Adipocyte (in vitro differentiated cells): ENCODE measurements around the gene RPS6KA1.
A peak's percentile ranks its signal among the peaks of the same experiment; 100 is the strongest.

Experiments
- DNase-seq: peaks from one replicate; pipeline ENCODE4 v3.0.0-alpha.2; 2015; ENCODE audit warnings: low read depth
- H3K27me3 ChIP-seq: replicated peaks from 2 replicates; pipeline ENCODE4 v1.7.0; 2013; ENCODE audit warnings: mild to moderate bottlenecking, low read length, moderate library complexity; ENCODE audit not compliant: control insufficient read depth, insufficient read depth
- H3K36me3 ChIP-seq: 2 replicates; pipeline ENCODE4 v1.7.0; 2013; ENCODE audit warnings: low read length, mild to moderate bottlenecking, moderate library complexity; ENCODE audit not compliant: control insufficient read depth, insufficient read depth, severe bottlenecking
- H3K4me1 ChIP-seq: 2 replicates; pipeline ENCODE4 v1.7.0; 2013; ENCODE audit warnings: mild to moderate bottlenecking, low read length, moderate library complexity; ENCODE audit not compliant: control insufficient read depth, insufficient read depth
- H3K4me3 ChIP-seq: 2 replicates; pipeline ENCODE4 v1.7.0; 2013; ENCODE audit warnings: mild to moderate bottlenecking, low read length, moderate library complexity
- H3K9ac ChIP-seq: 2 replicates; pipeline ENCODE4 v1.7.0; 2013; ENCODE audit warnings: mild to moderate bottlenecking, low read length, moderate library complexity
- H3K9me3 ChIP-seq: 2 replicates; pipeline ENCODE4 v1.7.0; 2013; ENCODE audit warnings: mild to moderate bottlenecking, low read length, moderate library complexity; ENCODE audit not compliant: control insufficient read depth

Gene RPS6KA1

GRCh38 chr1:26542771-26543451, 13.3 kb downstream of the RPS6KA1 start:
- Histone ChIP-seq H3K9ac (peak overlapping the region; percentile 62), H3K27me3 (no peaks in the 10 kb centered on the region), H3K4me1 (peaks cover 15% of the 10 kb centered on the region), H3K36me3 (no peaks in the 10 kb centered on the region), H3K4me3 (no peak overlapping the region), H3K9me3 (no peaks in the 10 kb centered on the region)
- DNase-seq, result no peak

DNA sequence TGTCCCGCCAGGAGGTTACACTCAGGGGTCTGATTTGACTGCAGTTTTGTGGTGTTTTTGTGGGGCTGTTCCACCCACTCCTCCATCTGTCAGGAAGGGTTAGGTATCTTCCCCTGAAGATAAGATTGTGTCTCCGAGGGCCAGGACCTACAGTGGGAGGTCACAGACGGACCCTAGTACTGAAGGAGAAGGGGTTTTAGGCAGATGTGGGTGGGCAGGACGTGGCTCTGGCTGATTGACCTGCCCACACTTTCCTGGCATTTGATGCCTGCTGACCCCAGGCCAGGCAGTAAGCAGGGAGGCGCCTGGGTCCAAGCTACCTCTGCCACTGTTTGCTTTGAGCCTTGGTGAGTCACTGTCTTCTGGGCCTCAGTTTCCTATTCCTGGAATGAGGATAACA, 13.9 kb downstream of the RPS6KA1 start:
- Histone ChIP-seq H3K4me1 (peaks cover 15% of the 10 kb centered on the region), H3K9me3 (no peaks in the 10 kb centered on the region), H3K9ac (no peak overlapping the region), H3K27me3 (no peaks in the 10 kb centered on the region), H3K4me3 (no peak overlapping the region), H3K36me3 (no peaks in the 10 kb centered on the region)
- no peak for DNase-seq

DNA sequence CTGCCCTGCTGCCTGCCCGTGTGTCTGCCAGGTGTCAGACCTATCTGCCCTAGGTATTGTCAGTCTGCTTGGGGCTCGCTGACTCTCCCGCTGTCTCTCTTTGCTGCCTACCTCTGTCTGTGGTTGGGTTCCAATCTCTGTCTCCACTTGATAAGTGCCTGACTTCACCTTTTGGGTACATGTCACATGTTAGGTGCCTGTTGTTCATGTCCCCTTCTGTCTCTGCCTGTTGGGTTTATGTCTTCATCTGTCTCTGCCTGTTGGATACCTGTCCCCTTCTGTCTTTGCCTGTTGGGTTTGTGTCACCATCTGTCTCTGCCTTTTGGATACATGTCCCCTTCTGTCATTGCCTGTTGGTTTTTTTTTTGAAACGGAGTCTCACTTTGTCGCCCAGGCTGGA, 14.6 kb downstream of the RPS6KA1 start:
- no peaks in the 10 kb centered on the region for H3K27me3 ChIP-seq
- no peak for DNase-seq
- H3K9ac ChIP-seq, result no peak overlapping the region
- H3K4me1 ChIP-seq, result peaks cover 15% of the 10 kb centered on the region
- H3K9me3 ChIP-seq, result no peaks in the 10 kb centered on the region
- no peak overlapping the region for H3K4me3 ChIP-seq
- no peaks in the 10 kb centered on the region for H3K36me3 ChIP-seq

DNA sequence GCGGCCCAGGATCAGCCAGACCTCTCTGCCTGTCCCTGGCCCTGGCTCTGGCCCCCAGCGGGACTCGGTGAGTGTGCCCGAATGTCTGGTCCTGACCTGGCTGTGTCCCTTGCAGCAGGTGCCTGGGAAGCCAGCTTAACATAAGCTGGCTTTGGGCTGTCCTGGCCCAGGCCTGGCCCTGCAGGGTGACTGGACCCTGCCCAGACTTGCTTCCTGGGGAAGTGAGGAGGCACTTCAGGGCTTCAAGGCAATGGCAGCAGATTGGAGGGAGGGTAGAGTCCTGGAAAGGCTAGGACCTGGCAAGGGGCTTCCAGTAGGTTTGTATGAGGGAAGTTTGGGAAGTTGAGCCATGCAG, 16.4 kb downstream of the RPS6KA1 start:
- H3K36me3 ChIP-seq, result no peaks in the 10 kb centered on the region
- no peak overlapping the region for H3K9ac ChIP-seq
- H3K4me3 ChIP-seq, result no peak overlapping the region
- no peaks in the 10 kb centered on the region for H3K27me3 ChIP-seq
- H3K4me1 ChIP-seq, result peaks cover 15% of the 10 kb centered on the region
- no peaks in the 10 kb centered on the region for H3K9me3 ChIP-seq
- no peak for DNase-seq

DNA sequence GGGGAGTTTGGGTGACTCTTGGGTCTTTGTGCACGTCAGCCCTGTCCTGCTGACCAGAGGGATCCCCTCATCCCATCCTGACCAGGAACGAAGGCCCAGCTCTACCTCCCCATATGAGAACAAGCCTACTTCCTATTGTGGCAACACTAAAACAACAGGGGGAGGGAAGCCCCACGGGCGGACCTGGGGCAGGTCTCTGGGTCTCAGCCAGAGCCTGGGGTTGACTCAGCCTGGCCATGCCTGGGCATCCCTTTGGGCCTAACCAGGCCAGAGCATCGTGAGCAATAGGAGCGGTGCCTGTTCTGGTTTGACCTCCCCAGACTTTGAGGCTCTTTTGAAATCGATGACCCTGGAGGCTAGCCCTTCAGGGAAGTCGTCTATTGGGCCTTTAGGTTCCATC, 16.8 kb downstream of the RPS6KA1 start:
- Histone ChIP-seq H3K4me1 (peaks cover 15% of the 10 kb centered on the region), H3K9ac (no peak overlapping the region), H3K36me3 (no peaks in the 10 kb centered on the region), H3K4me3 (no peak overlapping the region), H3K27me3 (no peaks in the 10 kb centered on the region), H3K9me3 (no peaks in the 10 kb centered on the region)
- DNase-seq, result no peak

DNA sequence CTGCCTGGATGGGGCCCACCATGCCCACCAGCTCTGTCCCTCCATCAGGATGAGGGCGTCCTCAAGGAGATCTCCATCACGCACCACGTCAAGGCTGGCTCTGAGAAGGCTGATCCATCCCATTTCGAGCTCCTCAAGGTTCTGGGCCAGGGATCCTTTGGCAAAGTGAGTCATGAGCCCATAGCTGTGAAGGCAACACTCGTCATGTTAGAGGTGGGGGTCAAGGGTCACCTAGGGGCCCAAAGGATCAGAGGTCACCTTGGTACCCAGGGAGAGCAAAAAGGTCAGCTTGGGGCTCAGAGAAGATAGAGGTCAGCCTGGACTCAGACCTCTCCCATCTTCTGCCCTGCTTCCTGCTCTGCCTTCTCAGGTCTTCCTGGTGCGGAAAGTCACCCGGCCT, 17.3 kb downstream of the RPS6KA1 start:
- no peak for DNase-seq
- H3K4me3 ChIP-seq, result no peak overlapping the region
- no peaks in the 10 kb centered on the region for H3K27me3 ChIP-seq
- no peak overlapping the region for H3K9ac ChIP-seq
- no peaks in the 10 kb centered on the region for H3K36me3 ChIP-seq
- peaks cover 11% of the 10 kb centered on the region for H3K4me1 ChIP-seq
- H3K9me3 ChIP-seq, result no peaks in the 10 kb centered on the region

DNA sequence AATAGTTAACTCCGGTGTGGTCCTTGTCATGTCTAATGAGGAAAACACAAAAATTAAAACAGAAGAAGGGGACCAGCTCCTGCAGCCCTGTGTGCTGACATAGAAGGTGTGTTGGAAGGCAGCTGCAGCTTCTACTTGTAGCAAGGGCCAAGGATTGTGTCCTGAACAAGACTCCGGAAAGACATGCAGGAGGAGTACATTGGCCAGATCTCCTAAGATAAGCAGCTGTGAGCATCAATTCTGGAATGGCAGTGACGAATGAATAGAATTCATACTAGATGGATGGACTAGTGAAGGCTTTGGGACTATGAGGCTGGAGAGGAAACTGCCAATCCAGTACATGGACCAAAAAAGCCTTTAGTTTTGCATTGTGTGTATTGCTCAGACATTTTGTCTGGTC, 19.3 kb downstream of the RPS6KA1 start:
- H3K27me3 ChIP-seq, result no peaks in the 10 kb centered on the region
- H3K9me3 ChIP-seq, result no peaks in the 10 kb centered on the region
- DNase-seq, result no peak
- no peak overlapping the region for H3K9ac ChIP-seq
- peaks cover 1% of the 10 kb centered on the region for H3K4me1 ChIP-seq
- H3K4me3 ChIP-seq, result no peak overlapping the region
- H3K36me3 ChIP-seq, result no peaks in the 10 kb centered on the region

DNA sequence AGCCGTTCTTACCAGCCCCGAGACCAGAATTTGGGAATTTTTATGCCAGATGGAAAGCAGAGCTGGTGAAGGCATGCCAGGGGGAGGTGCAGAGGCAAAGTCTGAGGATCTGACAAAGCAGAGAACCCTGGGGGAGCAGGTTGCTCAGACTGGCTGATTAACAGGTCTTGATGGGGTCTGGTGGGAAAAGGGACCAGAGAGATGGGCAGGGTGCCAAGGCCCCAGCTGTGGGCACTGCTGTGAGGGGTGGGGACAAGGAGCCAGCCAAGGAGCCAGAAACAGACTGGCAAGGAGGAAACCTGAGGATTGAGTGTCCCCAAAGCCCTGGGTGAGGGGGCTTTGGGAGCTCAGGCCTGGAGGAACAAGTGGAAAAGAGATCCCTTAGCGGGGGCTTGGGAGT, 21.4 kb downstream of the RPS6KA1 start:
- no peak for DNase-seq
- Histone ChIP-seq H3K27me3 (no peaks in the 10 kb centered on the region), H3K4me3 (no peak overlapping the region), H3K9ac (no peak overlapping the region), H3K4me1 (peaks cover 13% of the 10 kb centered on the region), H3K36me3 (no peaks in the 10 kb centered on the region), H3K9me3 (no peaks in the 10 kb centered on the region)

GRCh38 chr1:26552720-26553119, 23.2 kb downstream of the RPS6KA1 start:
- no peak for DNase-seq
- no peaks in the 10 kb centered on the region for H3K36me3 ChIP-seq
- no peaks in the 10 kb centered on the region for H3K27me3 ChIP-seq
- H3K9me3 ChIP-seq, result no peaks in the 10 kb centered on the region
- H3K4me3 ChIP-seq, result no peak overlapping the region
- H3K9ac ChIP-seq, result no peak overlapping the region
- H3K4me1 ChIP-seq, result peaks cover 17% of the 10 kb centered on the region

GRCh38 chr1:26553942-26554682, 24.6 kb downstream of the RPS6KA1 start:
- Histone ChIP-seq H3K27me3 (no peaks in the 10 kb centered on the region), H3K9me3 (no peaks in the 10 kb centered on the region), H3K9ac (no peak overlapping the region), H3K4me1 (peaks cover 17% of the 10 kb centered on the region), H3K36me3 (no peaks in the 10 kb centered on the region), H3K4me3 (no peak overlapping the region)
- no peak for DNase-seq

DNA sequence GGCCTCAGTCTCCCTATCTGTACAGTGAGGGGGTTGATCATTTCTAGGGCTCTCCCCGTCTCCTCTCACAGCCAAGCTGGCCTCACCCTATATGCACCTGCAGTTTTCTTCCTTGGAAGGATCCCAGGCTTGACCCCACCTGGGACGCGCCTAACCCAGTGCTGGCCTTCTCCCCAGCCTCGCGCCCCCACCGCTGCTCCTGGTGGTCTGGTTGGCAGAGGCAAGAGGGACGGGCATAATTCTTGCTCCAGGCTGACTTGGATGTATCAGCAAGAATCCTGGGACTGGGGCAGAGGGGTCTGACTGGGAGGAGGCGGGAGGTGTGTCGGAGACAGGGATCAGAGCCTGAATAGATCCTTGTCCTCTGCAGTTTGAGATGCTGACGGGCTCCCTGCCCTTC, 25.2 kb downstream of the RPS6KA1 start:
- Histone ChIP-seq H3K27me3 (no peaks in the 10 kb centered on the region), H3K4me1 (peaks cover 17% of the 10 kb centered on the region), H3K9ac (no peak overlapping the region), H3K4me3 (no peak overlapping the region), H3K9me3 (no peaks in the 10 kb centered on the region), H3K36me3 (no peaks in the 10 kb centered on the region)
- DNase-seq, result no peak
